Duodenal mucosa (tissue), 2 donors: Measurements from ENCODE around the gene RANBP10.

ENCODE experiments used
- H3K27ac ChIP-seq: one replicate; pipeline ENCODE4 v1.7.0; 2013; ENCODE audit warnings: low read depth, low read length
- H3K27me3 ChIP-seq, 2 donors: one replicate each; pipeline ENCODE4 v1.7.0; 2013; ENCODE audit warnings: low read length in 2 of 2, control low read depth in 1 of 2; ENCODE audit not compliant: insufficient read depth in 2 of 2, control insufficient read depth in 1 of 2
- H3K36me3 ChIP-seq, 2 donors: one replicate each; pipeline ENCODE4 v1.7.0; 2013; ENCODE audit warnings: low read length in 2 of 2, control low read depth in 1 of 2; ENCODE audit not compliant: insufficient read depth in 2 of 2, control insufficient read depth in 1 of 2
- H3K4me1 ChIP-seq, 2 donors: one replicate each; pipeline ENCODE4 v1.7.0; 2013; ENCODE audit warnings: low read length in 2 of 2, control low read depth in 1 of 2; ENCODE audit not compliant: insufficient read depth in 2 of 2, control insufficient read depth in 1 of 2
- H3K4me3 ChIP-seq, 2 donors: one replicate each; pipeline ENCODE4 v1.7.0; 2013; ENCODE audit warnings: low read length in 2 of 2, low read depth in 1 of 2
- H3K9ac ChIP-seq, 2 donors: one replicate each; pipeline ENCODE4 v1.7.0; 2013; ENCODE audit warnings: low read length in 2 of 2, low read depth in 1 of 2
- H3K9me3 ChIP-seq, 2 donors: one replicate each; pipeline ENCODE4 v1.7.0; 2013; ENCODE audit warnings: low read length in 2 of 2, control low read depth in 1 of 2; ENCODE audit not compliant: control insufficient read depth in 1 of 2

RANBP10 gene

GRCh38 chr16:67828651-67829050 is 22.3 kb upstream of the RANBP10 start:
- Histone ChIP-seq H3K4me1 (peaks cover 11 to 15% of the 10 kb centered on the region in 2 donors), H3K27me3 (no peaks in the 10 kb centered on the region), H3K9ac (no peak overlapping the region), H3K9me3 (no peaks in the 10 kb centered on the region), H3K4me3 (no peak overlapping the region), H3K27ac (no peak overlapping the region), H3K36me3 (peaks cover 15 to 52% of the 10 kb centered on the region in 2 donors)

GRCh38 chr16:67825906-67826305 is 19.5 kb upstream of the RANBP10 start:
- no peak overlapping the region for H3K9ac ChIP-seq
- no peaks in the 10 kb centered on the region for H3K4me1 ChIP-seq
- no peak overlapping the region for H3K27ac ChIP-seq
- no peaks in the 10 kb centered on the region for H3K9me3 ChIP-seq
- H3K36me3 ChIP-seq: peaks cover 15 to 39% of the 10 kb centered on the region in 2 donors
- H3K4me3 ChIP-seq: no peak overlapping the region
- no peaks in the 10 kb centered on the region for H3K27me3 ChIP-seq

- H3K27ac ChIP-seq: no peak overlapping the region
- H3K9me3 ChIP-seq: no peaks in the 10 kb centered on the region
These were observed 18.8 kb upstream of the RANBP10 start for GRCh38 chr16:67825119-67825518.

GRCh38 chr16:67822511-67822910 is 16.2 kb upstream of the RANBP10 start:
- Histone ChIP-seq H3K27me3 (no peaks in the 10 kb centered on the region), H3K36me3 (peaks cover 0 to 6% of the 10 kb centered on the region in 2 donors), H3K27ac (no peak overlapping the region), H3K9me3 (no peaks in the 10 kb centered on the region), H3K9ac (no peak overlapping the region), H3K4me3 (no peak overlapping the region), H3K4me1 (no peaks in the 10 kb centered on the region)

More at GRCh38 chr16:67825119-67825518, 18.8 kb upstream of the RANBP10 start:
- H3K4me1 ChIP-seq: no peaks in the 10 kb centered on the region
- H3K27me3 ChIP-seq: no peaks in the 10 kb centered on the region
- no peak overlapping the region for H3K4me3 ChIP-seq
- peaks cover 9 to 32% of the 10 kb centered on the region in 2 donors for H3K36me3 ChIP-seq
- no peak overlapping the region for H3K9ac ChIP-seq

GRCh38 chr16:67820608-67821259 is 14.4 kb upstream of the RANBP10 start:
- no peak overlapping the region for H3K9ac ChIP-seq
- no peak overlapping the region for H3K27ac ChIP-seq
- no peaks in the 10 kb centered on the region for H3K4me1 ChIP-seq
- no peaks in the 10 kb centered on the region for H3K36me3 ChIP-seq
- no peaks in the 10 kb centered on the region for H3K27me3 ChIP-seq
- H3K4me3 ChIP-seq: no peak overlapping the region
- no peaks in the 10 kb centered on the region for H3K9me3 ChIP-seq

- Histone ChIP-seq H3K4me3 (no peak overlapping the region), H3K36me3 (no peaks in the 10 kb centered on the region), H3K9me3 (no peaks in the 10 kb centered on the region), H3K9ac (no peak overlapping the region), H3K27me3 (no peaks in the 10 kb centered on the region), H3K4me1 (peaks cover 4 to 5% of the 10 kb centered on the region in 2 donors), H3K27ac (no peak overlapping the region)
These were observed 8.2 kb upstream of the RANBP10 start for GRCh38 chr16:67814567-67814966.

- no peak overlapping the region for H3K4me3 ChIP-seq
- no peaks in the 10 kb centered on the region for H3K27me3 ChIP-seq
- no peaks in the 10 kb centered on the region for H3K36me3 ChIP-seq
- H3K27ac ChIP-seq: no peak overlapping the region
- H3K9ac ChIP-seq: no peak overlapping the region
- peaks cover 4 to 11% of the 10 kb centered on the region in 2 donors for H3K4me1 ChIP-seq
- H3K9me3 ChIP-seq: no peaks in the 10 kb centered on the region
These were observed 5.5 kb upstream of the RANBP10 start for GRCh38 chr16:67811899-67812298.

- peak overlapping the region; percentile 27 to 51 for H3K9ac ChIP-seq
- no peaks in the 10 kb centered on the region for H3K27me3 ChIP-seq
- H3K9me3 ChIP-seq: no peaks in the 10 kb centered on the region
- peaks cover 9 to 21% of the 10 kb centered on the region in 2 donors for H3K4me1 ChIP-seq
- peaks cover 0 to 5% of the 10 kb centered on the region in 2 donors for H3K36me3 ChIP-seq
- H3K27ac ChIP-seq: no peak overlapping the region
- H3K4me3 ChIP-seq: peak overlapping the region; percentile 93 to 99
These were observed 855 bp upstream of the RANBP10 start for GRCh38 chr16:67807148-67807682.

- no peaks in the 10 kb centered on the region for H3K9me3 ChIP-seq
- H3K4me3 ChIP-seq: peak overlapping the region; percentile 93 to 99
- no peaks in the 10 kb centered on the region for H3K27me3 ChIP-seq
- H3K36me3 ChIP-seq: peaks cover 0 to 17% of the 10 kb centered on the region in 2 donors
- no peak overlapping the region for H3K27ac ChIP-seq
- peaks cover 9 to 21% of the 10 kb centered on the region in 2 donors for H3K4me1 ChIP-seq
- H3K9ac ChIP-seq: peak overlapping the region; percentile 85 to 94
These were observed 487 bp downstream of the RANBP10 start for GRCh38 chr16:67805718-67806427.

GRCh38 chr16:67804853-67805542 is 1.4 kb downstream of the RANBP10 start:
- Histone ChIP-seq H3K36me3 (peaks cover 0 to 23% of the 10 kb centered on the region in 2 donors), H3K27me3 (no peaks in the 10 kb centered on the region), H3K4me1 (peaks cover 9 to 21% of the 10 kb centered on the region in 2 donors), H3K27ac (no peak overlapping the region), H3K4me3 (peak overlapping the region; percentile 93 to 99), H3K9me3 (no peaks in the 10 kb centered on the region), H3K9ac (peak overlapping the region; percentile 49 to 85)
